SW 1271 (cell line): ENCODE measurements around the gene WWOX.

Experiments
- DNase-seq, 2 experiments: peaks; one replicate each; lab custom pipeline; 2025; lab: John Stamatoyannopoulos, UW

WWOX gene

GRCh38 chr16:79100447-79100846 is 1001.0 kb downstream of the WWOX start:
- DNase-seq, result no peak

DNA sequence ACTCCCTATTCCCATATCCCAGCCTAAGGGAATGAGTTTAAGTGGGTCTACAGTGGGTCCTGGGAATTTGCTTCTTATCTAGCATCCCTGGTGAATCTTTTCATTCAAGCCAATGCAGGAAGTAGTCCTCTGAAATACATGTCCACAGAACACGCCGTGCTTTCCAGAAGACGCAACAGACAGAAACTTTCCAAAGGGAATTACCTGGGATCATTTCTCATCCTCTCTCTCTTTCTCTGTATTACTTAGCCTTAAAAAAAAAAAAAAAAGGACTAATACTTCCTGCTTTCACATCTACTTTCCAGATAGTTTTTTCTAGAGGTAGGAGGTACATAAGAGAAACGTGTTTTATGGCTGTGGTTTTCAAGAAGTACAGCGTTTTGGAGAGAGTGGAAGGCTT is 1002.0 kb downstream of the WWOX start:
- no peak for DNase-seq

DNA sequence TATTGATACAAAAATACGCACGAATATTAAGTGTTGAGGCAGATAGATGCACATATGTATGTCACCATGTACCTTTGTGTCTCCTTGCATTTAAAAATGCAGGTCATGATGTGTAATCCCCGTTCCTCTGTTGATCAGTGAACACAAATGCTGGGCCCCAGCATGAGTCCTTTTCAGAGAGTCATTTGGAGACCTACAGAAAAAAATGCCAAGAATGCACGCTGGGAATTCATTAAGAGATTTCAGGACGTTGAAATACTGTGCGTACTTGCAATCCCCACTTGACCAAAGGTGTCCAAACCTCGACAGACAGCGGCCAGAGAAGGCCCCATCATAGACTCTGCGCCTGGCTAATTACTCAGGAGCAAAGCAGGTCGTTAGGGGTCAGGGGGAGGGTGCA is 1005.1 kb downstream of the WWOX start:
- DNase-seq, result no peak

DNA sequence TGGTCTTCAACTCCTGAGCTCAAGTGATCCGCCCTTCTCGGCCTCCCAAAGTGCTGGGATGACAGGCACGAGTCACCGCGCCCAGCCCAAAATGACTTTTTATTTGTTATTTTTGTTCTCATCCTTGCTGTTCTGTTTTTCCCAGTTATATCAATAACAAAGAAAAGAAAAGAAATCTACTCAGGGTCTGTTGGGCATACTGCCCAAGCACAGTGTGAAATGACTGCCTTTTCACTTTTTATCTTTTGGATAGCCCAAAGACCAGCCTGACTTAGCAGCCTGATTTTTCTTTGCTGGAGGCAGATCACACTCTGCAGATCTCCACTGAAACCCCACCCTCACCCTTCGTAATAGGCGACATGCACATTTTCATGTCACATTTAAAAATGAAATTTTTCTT is 1007.8 kb downstream of the WWOX start:
- DNase-seq, result no peak

DNA sequence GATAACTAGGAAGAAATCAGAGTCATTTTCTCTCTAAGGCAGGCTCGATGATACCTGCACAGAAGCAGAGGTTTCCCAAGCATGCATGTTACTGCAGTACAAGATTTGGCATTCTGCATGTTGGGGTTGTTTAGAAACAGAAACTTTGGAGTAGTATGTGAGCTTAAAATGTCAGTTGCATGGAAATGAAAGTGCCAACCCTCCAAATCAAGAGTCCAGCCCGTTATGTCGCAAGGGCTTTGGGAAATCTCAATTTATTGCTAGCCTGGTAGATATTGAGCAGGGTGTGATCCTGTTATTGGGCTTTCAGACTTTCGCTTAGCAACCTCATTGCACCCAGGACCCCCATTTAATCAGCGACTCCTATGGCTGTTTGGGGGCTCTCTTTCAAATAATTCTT is 1010.3 kb downstream of the WWOX start:
- DNase-seq, result no peak

DNA sequence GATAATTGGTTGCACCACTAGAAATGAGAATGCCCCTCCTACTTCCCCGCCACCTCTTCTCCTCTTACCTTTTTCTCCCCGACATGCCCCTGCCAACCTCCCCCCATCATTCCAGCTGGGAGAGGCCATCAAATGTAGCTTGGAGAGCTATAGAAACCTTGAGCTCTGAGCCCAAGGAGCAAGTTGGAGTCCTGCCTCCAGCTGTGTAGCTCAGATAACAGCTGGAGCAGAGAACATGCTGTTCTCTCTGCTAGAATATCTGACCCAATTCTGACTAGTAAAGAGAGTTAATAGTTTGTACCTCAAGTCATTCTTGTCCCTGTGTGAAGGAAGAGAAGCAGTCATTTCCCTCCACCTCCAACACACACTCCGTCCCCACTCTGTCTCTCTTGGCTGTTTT is 1010.8 kb downstream of the WWOX start:
- DNase-seq, result no peak

- no peak for DNase-seq
These were observed 1011.5 kb downstream of the WWOX start for GRCh38 chr16:79110953-79111352.

DNA sequence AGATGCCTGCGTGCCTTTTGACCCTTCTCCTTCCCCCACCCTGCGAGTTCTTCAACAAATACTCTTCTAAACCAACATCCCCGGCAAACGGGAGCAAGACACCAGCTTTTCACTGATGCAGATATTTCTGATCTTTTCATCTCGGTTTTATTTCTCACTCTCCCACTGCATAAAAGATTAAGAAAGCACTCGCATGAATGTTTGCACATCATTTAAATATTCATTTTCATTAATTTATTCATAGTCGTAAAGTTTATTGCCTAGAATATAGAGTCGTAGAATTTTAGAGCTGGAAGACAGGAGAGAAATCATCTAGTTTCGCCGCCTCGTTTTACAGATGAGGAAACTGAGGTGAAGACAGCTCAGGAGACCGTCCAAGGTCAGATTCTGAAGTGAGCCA is 1013.0 kb downstream of the WWOX start:
- DNase-seq, result no peak

GRCh38 chr16:79113826-79114225 is 1014.4 kb downstream of the WWOX start:
- no peak for DNase-seq

DNA sequence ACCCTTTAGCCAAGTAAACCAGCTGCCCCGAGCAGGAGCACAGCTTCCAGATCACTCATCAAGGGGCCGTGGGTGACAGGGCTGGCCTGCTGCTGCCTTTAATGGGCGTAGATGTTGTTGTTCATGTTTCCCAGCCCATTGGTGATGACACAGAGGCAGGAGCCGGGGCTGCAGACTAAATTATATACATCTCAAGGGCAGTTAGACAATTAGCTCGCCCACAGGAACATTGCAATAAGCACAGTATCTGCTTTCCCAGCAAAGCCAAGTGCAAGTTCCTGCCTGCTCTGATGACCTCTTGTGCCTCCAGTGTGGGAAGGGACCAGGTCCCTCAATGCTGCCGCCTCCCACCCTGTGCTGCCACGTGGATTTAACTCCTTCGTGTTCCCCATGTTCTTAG is 1015.3 kb downstream of the WWOX start:
- no peak for DNase-seq

GRCh38 chr16:79121906-79122305 is 1022.5 kb downstream of the WWOX start:
- no peak for DNase-seq

- DNase-seq, result no peak
These were observed 1022.9 kb downstream of the WWOX start for GRCh38 chr16:79122343-79122742.

- DNase-seq, result no peak
These were observed 1024.7 kb downstream of the WWOX start for GRCh38 chr16:79124016-79124756.

DNA sequence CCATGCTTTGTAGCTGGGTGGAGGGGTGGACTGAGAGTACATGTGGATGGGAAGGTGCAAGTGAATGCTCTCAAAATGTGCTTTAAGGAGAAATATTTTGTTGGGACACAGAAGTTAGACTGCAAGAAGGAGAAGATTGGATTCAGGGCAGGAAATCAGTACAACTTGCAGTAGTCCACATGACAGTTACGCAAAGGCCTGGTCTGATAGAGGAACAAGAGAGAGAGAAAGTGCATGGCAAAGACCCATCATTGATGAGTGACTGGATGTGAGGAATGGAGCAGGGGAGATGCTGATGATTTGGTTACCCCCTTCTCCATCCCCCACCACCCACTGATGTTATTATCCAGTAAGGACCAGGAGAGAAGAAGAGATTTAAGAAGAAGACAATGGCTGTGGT is 1028.3 kb downstream of the WWOX start:
- no peak for DNase-seq

DNA sequence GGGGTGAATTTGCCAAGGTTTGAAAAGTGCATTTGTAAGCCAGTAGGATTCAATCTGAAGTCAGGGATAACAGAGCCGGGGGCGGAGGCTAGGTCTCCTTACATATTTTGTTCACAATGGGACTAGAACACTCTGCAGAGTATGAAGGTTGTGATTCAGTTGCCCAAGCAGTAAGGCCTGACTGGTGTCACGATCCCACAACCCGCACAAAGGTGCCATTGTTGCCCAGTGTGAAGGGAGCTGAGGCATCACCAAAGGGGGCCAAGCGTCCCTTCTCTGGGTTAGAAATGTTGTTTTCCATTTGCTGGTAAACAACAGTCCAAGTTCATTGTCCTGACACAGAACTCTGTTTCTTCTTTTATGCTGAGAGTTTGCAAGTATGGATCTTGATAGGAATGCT is 1029.3 kb downstream of the WWOX start:
- DNase-seq, result no peak

DNA sequence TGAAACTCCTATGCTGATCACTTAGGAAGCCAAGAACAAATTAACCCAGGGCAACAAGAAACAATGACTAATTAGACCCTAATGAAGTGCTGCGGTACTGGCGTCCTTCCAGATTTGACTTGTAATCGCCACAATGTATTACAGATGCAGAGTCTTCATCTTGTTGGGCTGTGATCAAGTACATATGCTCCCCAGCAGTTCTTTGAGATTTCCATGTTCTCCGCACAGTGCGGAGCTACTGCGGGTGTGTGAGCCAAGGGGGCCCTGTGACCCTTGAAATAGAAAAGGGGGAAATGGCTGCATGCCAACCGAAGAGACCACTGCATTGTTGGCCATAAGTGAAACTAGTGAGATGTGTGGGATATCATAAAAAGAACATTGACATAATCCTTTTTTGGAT is 1031.2 kb downstream of the WWOX start:
- DNase-seq, result no peak

GRCh38 chr16:79131321-79132075 is 1032.0 kb downstream of the WWOX start:
- no peak for DNase-seq

GRCh38 chr16:79132701-79133100 is 1033.2 kb downstream of the WWOX start:
- no peak for DNase-seq

DNA sequence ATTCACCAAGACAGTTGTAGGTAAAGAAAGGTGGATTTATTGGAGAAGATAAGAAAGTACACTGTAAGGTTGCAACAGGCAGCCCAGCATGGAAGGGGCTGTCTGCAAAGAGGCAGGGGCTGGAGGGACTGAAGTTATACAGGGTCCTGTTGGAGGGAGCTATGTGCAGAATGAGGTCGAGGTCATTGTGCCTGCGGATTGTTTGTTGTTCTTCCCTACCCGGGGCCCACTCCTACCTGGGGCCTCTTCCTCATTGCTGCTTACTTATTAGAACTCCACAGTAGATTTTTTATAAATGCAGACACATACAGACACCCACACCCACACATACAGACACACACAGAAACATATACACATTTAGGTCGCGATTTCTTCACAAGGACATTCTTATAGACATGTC is 1034.8 kb downstream of the WWOX start:
- DNase-seq, result no peak

DNA sequence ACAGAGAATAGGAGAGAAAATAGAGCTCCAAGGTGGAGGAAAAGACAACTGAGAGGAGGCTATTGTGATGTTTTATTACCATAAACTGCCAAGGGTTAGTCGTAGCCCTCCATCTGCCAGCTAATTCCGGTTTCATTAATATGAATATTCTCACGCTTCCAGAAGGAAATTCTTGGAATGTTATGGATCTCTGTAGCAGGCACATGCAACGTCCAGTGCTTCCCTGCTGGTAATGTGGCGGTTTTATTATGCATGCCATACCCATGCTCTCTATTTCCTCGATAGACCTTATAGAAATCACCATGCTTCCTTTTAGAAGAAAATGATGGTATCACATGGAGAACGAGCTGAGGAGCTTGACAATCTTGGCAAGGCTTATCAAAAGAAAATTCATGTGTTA is 1037.5 kb downstream of the WWOX start:
- DNase-seq, result no peak

DNA sequence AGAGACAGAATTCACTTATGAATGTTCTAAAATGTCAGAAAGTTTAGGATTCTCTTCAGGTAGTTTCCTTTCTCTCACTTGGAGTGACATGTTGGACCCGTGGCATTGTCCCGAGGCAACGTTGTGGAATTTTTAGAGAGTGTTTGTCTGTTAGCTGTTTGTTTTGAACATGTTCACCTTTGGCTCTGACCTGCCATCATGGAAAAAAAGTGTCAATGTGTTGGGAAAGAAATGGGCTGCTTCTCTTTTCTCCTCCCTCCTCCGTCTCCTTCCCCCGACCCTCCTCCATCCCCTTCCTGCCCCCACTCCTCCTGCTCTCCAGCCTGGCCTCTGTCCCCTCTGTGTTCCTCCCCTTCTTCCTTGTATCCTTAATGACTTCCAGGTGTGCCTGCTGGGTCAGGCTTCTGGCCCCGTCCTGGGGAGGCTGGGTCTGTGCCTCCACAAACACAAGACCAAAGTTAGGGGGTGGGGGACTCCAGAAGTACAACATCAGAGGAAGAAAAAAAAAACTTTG is 1038.0 kb downstream of the WWOX start:
- DNase-seq, result no peak

- DNase-seq, result no peak
These were observed 1040.3 kb downstream of the WWOX start for GRCh38 chr16:79139799-79140198.

GRCh38 chr16:79143026-79143425 is 1043.6 kb downstream of the WWOX start:
- DNase-seq, result no peak

DNA sequence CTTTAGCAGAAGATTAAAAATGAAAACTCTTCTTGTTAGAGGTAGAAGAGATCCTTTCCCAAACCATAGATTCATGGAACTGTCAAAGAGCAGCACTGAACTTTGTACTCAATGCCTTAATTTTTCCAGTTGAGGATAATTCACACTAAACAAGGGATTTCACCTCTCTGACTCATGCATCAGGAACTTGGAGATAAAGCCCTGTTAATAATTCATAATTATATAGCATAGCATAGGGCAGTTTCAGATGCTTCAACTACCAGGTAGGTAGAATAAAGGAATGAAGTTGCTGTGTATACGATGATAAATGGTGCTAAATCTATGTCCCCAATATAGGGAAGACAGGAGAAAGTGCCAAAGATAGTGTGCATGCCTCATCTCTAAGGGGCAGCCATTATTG is 1050.7 kb downstream of the WWOX start:
- DNase-seq, result no peak
